H1 (cell line): ENCODE data around the gene HSD17B1. TPM values are rescaled to one million over a fixed set of nuclear protein-coding genes. Genes with fewer than 3 reads are reported as not detected.
A peak's percentile ranks its signal among the peaks of the same experiment; 100 is the strongest.

Experiments
- CTCF ChIA-PET: fragments of 300-600 bp; sonication (Branson Sonifier 250); formaldehyde crosslinking; loops from one replicate; lab custom pipeline; 2021; ENCODE audit not compliant: partially characterized antibody; lab: Charles Lee
- POLR2A ChIA-PET: fragments of 300-600 bp; sonication (Branson Sonifier 250); formaldehyde crosslinking; loops from one replicate; lab custom pipeline; 2021; ENCODE audit warnings: inconsistent platforms; ENCODE audit not compliant: partially characterized antibody; lab: Charles Lee
- DNase-seq, 2 experiments: peaks; one replicate each; pipeline versions ENCODE4 v3.0.0 to v3.0.0-alpha.2; 2010 to 2022; ENCODE audit warnings: low spot score in 2 of 2, low read depth in 1 of 2, mixed read lengths in 1 of 2
- FAIRE-seq: peaks from 2 replicates; lab custom pipeline; 2011; peaks lifted over from hg19 to GRCh38; lab: Jason Lieb, UNC
- H2AFZ ChIP-seq: 2 replicates; pipeline ENCODE4 v1.8.1; 2012; ENCODE audit warnings: low read length, inconsistent platforms
- H2AK5ac ChIP-seq: 2 replicates; pipeline ENCODE4 v1.6.1; 2013; ENCODE audit warnings: low read depth, low read length
- H2BK120ac ChIP-seq: replicated peaks from 2 replicates; pipeline ENCODE3; 2013; ENCODE audit warnings: low read depth, low read length, inconsistent platforms
- H2BK12ac ChIP-seq: 2 replicates; pipeline ENCODE4 v1.6.1; 2013; ENCODE audit warnings: low read depth, low read length
- H2BK15ac ChIP-seq: 2 replicates; pipeline ENCODE4 v1.6.1; 2013; ENCODE audit warnings: low read length
- H2BK20ac ChIP-seq: 2 replicates; pipeline ENCODE4 v1.6.1; 2013; ENCODE audit warnings: low read length
- H2BK5ac ChIP-seq: 2 replicates; pipeline ENCODE4 v1.6.1; 2013; ENCODE audit warnings: low read depth, low read length
- H3K14ac ChIP-seq: 2 replicates; pipeline ENCODE4 v1.6.1; 2013; ENCODE audit warnings: inconsistent platforms; ENCODE audit not compliant: insufficient read length
- H3K18ac ChIP-seq: 2 replicates; pipeline ENCODE4 v1.6.1; 2013; ENCODE audit warnings: low read length; ENCODE audit errors: extremely low read depth
- H3K23ac ChIP-seq: 2 replicates; pipeline ENCODE4 v1.6.1; 2013; ENCODE audit warnings: inconsistent platforms; ENCODE audit not compliant: insufficient read length
- H3K23me2 ChIP-seq: 2 replicates; pipeline ENCODE4 v1.6.1; 2013; ENCODE audit warnings: low read depth, low read length
- H3K27ac ChIP-seq: 2 replicates; pipeline ENCODE4 v1.6.1; 2011; ENCODE audit warnings: low read depth, low read length, inconsistent platforms
- H3K27me3 ChIP-seq, 4 experiments: replicated peaks in 1 of 4; 1 replicate in 1 of 4; 2 replicates in 3 of 4; pipeline versions ENCODE4 v1.6.1 to v1.8.1; 2011 to 2013; ENCODE audit warnings: low read length in 3 of 4, mild to moderate bottlenecking in 3 of 4, inconsistent platforms in 2 of 4, mixed read lengths in 2 of 4, moderate library complexity in 1 of 4; ENCODE audit not compliant: control insufficient read depth in 3 of 4, insufficient read depth in 3 of 4; ENCODE audit errors: extremely low read depth in 1 of 4
- H3K36me3 ChIP-seq, 4 experiments: 2 replicates each; pipeline versions ENCODE4 v1.6.1 to v1.8.1; 2011 to 2013; ENCODE audit warnings: mild to moderate bottlenecking in 4 of 4, low read length in 3 of 4, moderate library complexity in 2 of 4, control low read depth in 1 of 4, inconsistent platforms in 1 of 4; ENCODE audit not compliant: insufficient read depth in 4 of 4, control insufficient read depth in 2 of 4
- H3K4ac ChIP-seq: replicated peaks from 2 replicates; pipeline ENCODE3; 2013; ENCODE audit warnings: low read length, low read depth, mixed read lengths, inconsistent platforms; ENCODE audit not compliant: insufficient read length
- H3K4me1 ChIP-seq, 4 experiments: replicated peaks in 1 of 4; 1 replicate in 1 of 4; 2 replicates in 3 of 4; pipeline versions ENCODE4 v1.6.1 to v1.8.1; 2011 to 2013; ENCODE audit warnings: low read length in 3 of 4, inconsistent platforms in 2 of 4, mixed read lengths in 1 of 4; ENCODE audit not compliant: insufficient read depth in 4 of 4, control insufficient read depth in 3 of 4
- H3K4me2 ChIP-seq, 2 experiments: 2 replicates each; pipeline versions ENCODE4 v1.6.1 to v1.8.1; 2011 to 2013; ENCODE audit warnings: low read depth in 2 of 2, low read length in 2 of 2, control low read depth in 1 of 2, inconsistent platforms in 1 of 2, mild to moderate bottlenecking in 1 of 2; ENCODE audit not compliant: insufficient read depth in 1 of 2
- H3K4me3 ChIP-seq, 4 experiments: fragments of 200-600, 300-600 bp in 1 of 4; sonication (generic), shearing (Covaris generic), sonication (Bioruptor Twin) in 1 of 4; 2 replicates each; pipeline versions ENCODE4 v1.5.1 to v1.8.1; 2011 to 2016; ENCODE audit warnings: low read length in 4 of 4, low read depth in 3 of 4, control low read depth in 2 of 4, inconsistent platforms in 2 of 4, mild to moderate bottlenecking in 2 of 4, mixed read lengths in 1 of 4, moderate library complexity in 1 of 4; ENCODE audit not compliant: insufficient read depth in 2 of 4; ENCODE audit errors: extremely low read depth in 1 of 4
- H3K56ac ChIP-seq: replicated peaks from 2 replicates; pipeline ENCODE3; 2013; ENCODE audit warnings: low read depth, mild to moderate bottlenecking, mixed read lengths, low read length, inconsistent platforms; ENCODE audit not compliant: insufficient read length
- H3K79me1 ChIP-seq: 2 replicates; pipeline ENCODE4 v1.6.1; 2013; ENCODE audit warnings: low read depth, low read length, control low read depth
- H3K79me2 ChIP-seq, 2 experiments: 2 replicates each; pipeline versions ENCODE4 v1.6.1 to v1.8.1; 2012 to 2013; ENCODE audit warnings: low read length in 2 of 2, mild to moderate bottlenecking in 2 of 2, inconsistent platforms in 1 of 2; ENCODE audit not compliant: insufficient read depth in 2 of 2, control insufficient read depth in 1 of 2
- H3K9ac ChIP-seq, 4 experiments: replicated peaks in 1 of 4; 1 replicate in 1 of 4; 2 replicates in 3 of 4; pipeline versions ENCODE4 v1.6.1 to v1.8.1; 2011 to 2013; ENCODE audit warnings: low read depth in 3 of 4, low read length in 3 of 4, control low read depth in 2 of 4, mild to moderate bottlenecking in 2 of 4, moderate library complexity in 2 of 4, inconsistent platforms in 1 of 4; ENCODE audit errors: extremely low read depth in 1 of 4
- H3K9me3 ChIP-seq, 2 experiments: 2 replicates each; pipeline versions ENCODE4 v1.6.1 to v1.8.1; 2012 to 2013; ENCODE audit warnings: mild to moderate bottlenecking in 2 of 2, moderate library complexity in 2 of 2, control low read depth in 1 of 2, inconsistent platforms in 1 of 2, low read depth in 1 of 2, low read length in 1 of 2, mixed read lengths in 1 of 2; ENCODE audit not compliant: insufficient read depth in 2 of 2
- H4K20me1 ChIP-seq, 2 experiments: replicated peaks in 1 of 2; 2 replicates each; pipeline versions ENCODE3 to v1.8.1; 2011 to 2013; ENCODE audit warnings: inconsistent platforms in 2 of 2, low read length in 2 of 2, mild to moderate bottlenecking in 1 of 2; ENCODE audit not compliant: insufficient read depth in 2 of 2, control insufficient read depth in 1 of 2
- H4K5ac ChIP-seq: 2 replicates; pipeline ENCODE4 v1.6.1; 2013; ENCODE audit warnings: low read length, low read depth, mixed read lengths, inconsistent platforms; ENCODE audit not compliant: insufficient read length
- H4K8ac ChIP-seq: 2 replicates; pipeline ENCODE4 v1.8.0; 2013; ENCODE audit warnings: mild to moderate bottlenecking, moderate library complexity, low read length, inconsistent platforms; ENCODE audit not compliant: insufficient read depth; ENCODE audit errors: extremely low read depth
- H4K91ac ChIP-seq: replicated peaks from 2 replicates; pipeline ENCODE3; 2013; ENCODE audit warnings: low read length, mixed read lengths, inconsistent platforms; ENCODE audit not compliant: insufficient read length
- JUND ChIP-seq: IDR thresholded peaks from 2 replicates; pipeline ENCODE4 v1.6.1; 2011; ENCODE audit warnings: mild to moderate bottlenecking, improper control_type of control experiment, low read length
- KDM1A ChIP-seq: fragments of 200-600, 300-600 bp; sonication (generic); IDR thresholded peaks from 2 replicates; pipeline ENCODE4 v1.7.1; 2016; ENCODE audit warnings: mild to moderate bottlenecking, low read length, borderline replicate concordance
- MAFK ChIP-seq: IDR thresholded peaks from 2 replicates; pipeline ENCODE4 v1.6.1; 2012; ENCODE audit warnings: low read depth, mild to moderate bottlenecking, improper control_type of control experiment, low read length
- RNF2 ChIP-seq: fragments of 200-900, 300-1000 bp; sonication (generic); IDR thresholded peaks from 2 replicates; pipeline ENCODE4 v1.7.1; 2016; ENCODE audit warnings: borderline replicate concordance, low read depth, mild to moderate bottlenecking, antibody characterized with exemption, low read length; ENCODE audit not compliant: poor library complexity, severe bottlenecking; ENCODE audit errors: missing control alignments
- SIN3A ChIP-seq, 2 experiments: IDR thresholded peaks in 1 of 2; conservative IDR thresholded peaks in 1 of 2; 2 replicates each; pipeline ENCODE4 v1.6.1; 2011 to 2012; ENCODE audit warnings: low read length in 2 of 2, improper control_type of control experiment in 1 of 2, low read depth in 1 of 2, mild to moderate bottlenecking in 1 of 2
- SIX5 ChIP-seq: IDR thresholded peaks from 2 replicates; pipeline ENCODE4 v1.6.1; 2011; ENCODE audit warnings: mild to moderate bottlenecking, low read depth, low read length
- TAF1 ChIP-seq: IDR thresholded peaks from 2 replicates; pipeline ENCODE4 v1.6.1; 2011; ENCODE audit warnings: mild to moderate bottlenecking, low read depth, low read length
- TAF7 ChIP-seq: optimal IDR thresholded peaks from 2 replicates; pipeline ENCODE3; 2011; ENCODE audit warnings: low read depth, mild to moderate bottlenecking, inconsistent platforms, low read length, moderate library complexity, borderline replicate concordance
- TBP ChIP-seq: IDR thresholded peaks from 2 replicates; pipeline ENCODE4 v1.6.1; 2011; ENCODE audit warnings: low read depth, low read length, improper control_type of control experiment
- WGBS, 2 experiments: shearing (Covaris generic) in 1 of 2; methylation state at CpG; one replicate each; pipeline versions ENCODE4 v1.1.6 to v1.1.7; 2013 to 2015; ENCODE audit warnings: low lambda C conversion rate in 2 of 2, mixed read lengths in 2 of 2, inconsistent platforms in 1 of 2, low coverage in 1 of 2, missing lambda C conversion rate in 1 of 2; ENCODE audit not compliant: insufficient replicate concordance in 2 of 2, insufficient coverage in 1 of 2, insufficient read length in 1 of 2; ENCODE audit errors: extremely low coverage in 1 of 2, missing lambda C conversion rate in 1 of 2; 5-methylcytosine and 5-hydroxymethylcytosine counted together
- polyA plus RNA-seq, 7 experiments: library from polyadenylated mRNA; depleted of rRNA in 3 of 7; stranded (reverse) in 5 of 7; unstranded in 2 of 7; fragments of >200 nt in 5 of 7; fragments of 200-250 nt in 2 of 7; gene quantifications; 1 replicate in 5 of 7; 2 replicates in 1 of 7; 4 replicates in 1 of 7; pipeline versions ENCODE4 v1.2.1 to v1.2.3, GENCODE V29; 2011 to 2013; ENCODE audit warnings: missing spikeins in 2 of 7, mixed read lengths in 2 of 7
- total RNA-seq: library from RNA; stranded (reverse); fragmentation: NEBNext Ultra II Directional; extraction: Animal tissue kit (Norgen Biotek cat#: 25700); gene quantifications from 2 replicates; pipeline ENCODE4 v1.2.1, GENCODE V29; 2021
- TF ChIP-seq, protein P1 (sequence below), 3 experiments: IDR thresholded peaks; 1 replicate in 2 of 3; 2 replicates in 1 of 3; pipeline versions ENCODE4 v1.5.1 to v1.6.1; 2011; ENCODE audit warnings: low read length in 3 of 3, mild to moderate bottlenecking in 3 of 3, inconsistent platforms in 2 of 3, low read depth in 1 of 3, moderate library complexity in 1 of 3; ENCODE audit not compliant: insufficient read depth in 1 of 3; ENCODE audit errors: control extremely low read depth in 1 of 3

Gene HSD17B1
- total and polyA plus RNA-seq, 2 of the 8 experiments (the other 6 are each of a cell fraction or from before 2014, with no cell fraction given): 0.88 to 1.0 TPM

DNA sequence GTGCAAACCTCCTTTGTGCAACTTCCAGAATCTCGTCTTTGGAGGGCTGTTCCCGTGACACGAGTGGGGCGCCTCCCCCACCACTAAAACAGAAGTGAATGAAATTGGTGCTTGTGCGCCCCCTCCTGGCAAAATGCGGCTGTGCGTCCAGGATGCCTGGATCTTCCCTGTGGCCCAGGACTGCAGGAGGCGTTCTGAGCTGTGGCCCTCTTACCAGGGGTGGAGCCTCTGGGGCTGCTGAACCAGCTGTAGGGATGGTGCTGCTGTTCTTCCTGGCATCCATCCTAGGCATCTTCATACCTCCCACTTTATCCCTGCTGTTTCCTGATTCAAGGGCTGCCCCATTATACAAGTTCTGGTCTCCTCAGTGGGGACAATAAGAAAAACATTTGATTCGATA lies 35.2 kb upstream of the HSD17B1 start:
- no peaks in the 10 kb centered on the region for H3K79me2 ChIP-seq
- H2BK5ac ChIP-seq: no peak overlapping the region
- POLR2A ChIA-PET: interaction anchor here (1.1 kb wide), 1 partner anchor 95 kb away, joined by 5 read pairs; the partner anchor contains the start of gene CAVIN1
- no peak overlapping the region for H3K27ac ChIP-seq
- no peak overlapping the region for H3K18ac ChIP-seq
- no peaks in the 10 kb centered on the region for H3K23me2 ChIP-seq
- no peak overlapping the region for H2BK20ac ChIP-seq
- H3K79me1 ChIP-seq: no peaks in the 10 kb centered on the region
- no peak overlapping the region for H4K5ac ChIP-seq
- H2BK120ac ChIP-seq: no peak overlapping the region
- no peak overlapping the region for H3K4me3 ChIP-seq
- H4K91ac ChIP-seq: no peak overlapping the region
- no peak overlapping the region for H3K9ac ChIP-seq
- FAIRE-seq: no peak
- no peak overlapping the region for H3K4me2 ChIP-seq
- no peak overlapping the region for H2BK15ac ChIP-seq
- no peak overlapping the region for H3K14ac ChIP-seq
- no peak overlapping the region for H3K56ac ChIP-seq
- no peak overlapping the region for H2BK12ac ChIP-seq
- H2AFZ ChIP-seq: no peak overlapping the region
- peaks cover 6 to 18% (median 15%) of the 10 kb centered on the region in 4 experiments for H3K4me1 ChIP-seq
- no peaks in the 10 kb centered on the region for H3K9me3 ChIP-seq
- no peak overlapping the region for H3K4ac ChIP-seq
- no peaks in the 10 kb centered on the region; a peak in 4 of 7 replicates for H3K27me3 ChIP-seq
- peak; percentile 54 to 96 for DNase-seq
- H2AK5ac ChIP-seq: no peak overlapping the region
- peaks cover 4 to 13% (median 5%) of the 10 kb centered on the region in 4 experiments; a peak in 5 of 8 replicates for H3K36me3 ChIP-seq
- H3K23ac ChIP-seq: no peak overlapping the region
- peaks cover 2 to 7% of the 10 kb centered on the region in 2 experiments for H4K20me1 ChIP-seq
- CTCF ChIA-PET: interaction anchor here (0.7 to 5.8 kb wide), 35 partner anchors 9 to 382 kb away, joined by 3 to 69 read pairs (median 4); partner anchors contain the start of genes CAVIN1 and NAGLU
- no peak overlapping the region for H4K8ac ChIP-seq
- 28% methylated on average over 9 of the region's 9 CpGs; no CpG with 5 or more reads in 1 of the 2 experiments for WGBS, 2 experiments
- TF ChIP-seq SIX5 (no peak), KDM1A (no peak), TBP (no peak), MAFK (no peak), SIN3A (conservative IDR thresholded peaks at IDR 0.05 in 1 of 2, IDR thresholded peaks at IDR 0.05 in 1 of 2; ENCODE audit: low read depth in 1 of 2, low read length in 2 of 2) (0 out of 4 replicates have a peak, but pooled peaks of 1 of the 2 experiments have one; percentile 30), TAF1 (0 out of 2 replicates have a peak, but pooled peaks have one; percentile 14), JUND (no peak), TAF7 (no peak), RNF2 (no peak)
- TF ChIP-seq, protein P1, sequence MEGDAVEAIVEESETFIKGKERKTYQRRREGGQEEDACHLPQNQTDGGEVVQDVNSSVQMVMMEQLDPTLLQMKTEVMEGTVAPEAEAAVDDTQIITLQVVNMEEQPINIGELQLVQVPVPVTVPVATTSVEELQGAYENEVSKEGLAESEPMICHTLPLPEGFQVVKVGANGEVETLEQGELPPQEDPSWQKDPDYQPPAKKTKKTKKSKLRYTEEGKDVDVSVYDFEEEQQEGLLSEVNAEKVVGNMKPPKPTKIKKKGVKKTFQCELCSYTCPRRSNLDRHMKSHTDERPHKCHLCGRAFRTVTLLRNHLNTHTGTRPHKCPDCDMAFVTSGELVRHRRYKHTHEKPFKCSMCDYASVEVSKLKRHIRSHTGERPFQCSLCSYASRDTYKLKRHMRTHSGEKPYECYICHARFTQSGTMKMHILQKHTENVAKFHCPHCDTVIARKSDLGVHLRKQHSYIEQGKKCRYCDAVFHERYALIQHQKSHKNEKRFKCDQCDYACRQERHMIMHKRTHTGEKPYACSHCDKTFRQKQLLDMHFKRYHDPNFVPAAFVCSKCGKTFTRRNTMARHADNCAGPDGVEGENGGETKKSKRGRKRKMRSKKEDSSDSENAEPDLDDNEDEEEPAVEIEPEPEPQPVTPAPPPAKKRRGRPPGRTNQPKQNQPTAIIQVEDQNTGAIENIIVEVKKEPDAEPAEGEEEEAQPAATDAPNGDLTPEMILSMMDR (IDR thresholded peaks at IDR 0.05; ENCODE audit: control extremely low read depth in 1 of 3, insufficient read depth in 1 of 3, low read depth in 1 of 3, low read length in 3 of 3): peak; percentile 92 to 99 (median 99)
